Stimulated activated CD8-positive, alpha-beta memory T cell treated with anti-CD3 and anti-CD28 coated beads, Interleukin-7, amount 100 ng/mL, for 4 hours (primary cell): ENCODE results near the gene WSCD2.

Source experiments
- DNase-seq, 2 donors: peaks; one replicate each; pipeline ENCODE4 v3.0.0-alpha.2; 2020; ENCODE audit warnings: low read depth in 2 of 2

The WSCD2 gene

DNA sequence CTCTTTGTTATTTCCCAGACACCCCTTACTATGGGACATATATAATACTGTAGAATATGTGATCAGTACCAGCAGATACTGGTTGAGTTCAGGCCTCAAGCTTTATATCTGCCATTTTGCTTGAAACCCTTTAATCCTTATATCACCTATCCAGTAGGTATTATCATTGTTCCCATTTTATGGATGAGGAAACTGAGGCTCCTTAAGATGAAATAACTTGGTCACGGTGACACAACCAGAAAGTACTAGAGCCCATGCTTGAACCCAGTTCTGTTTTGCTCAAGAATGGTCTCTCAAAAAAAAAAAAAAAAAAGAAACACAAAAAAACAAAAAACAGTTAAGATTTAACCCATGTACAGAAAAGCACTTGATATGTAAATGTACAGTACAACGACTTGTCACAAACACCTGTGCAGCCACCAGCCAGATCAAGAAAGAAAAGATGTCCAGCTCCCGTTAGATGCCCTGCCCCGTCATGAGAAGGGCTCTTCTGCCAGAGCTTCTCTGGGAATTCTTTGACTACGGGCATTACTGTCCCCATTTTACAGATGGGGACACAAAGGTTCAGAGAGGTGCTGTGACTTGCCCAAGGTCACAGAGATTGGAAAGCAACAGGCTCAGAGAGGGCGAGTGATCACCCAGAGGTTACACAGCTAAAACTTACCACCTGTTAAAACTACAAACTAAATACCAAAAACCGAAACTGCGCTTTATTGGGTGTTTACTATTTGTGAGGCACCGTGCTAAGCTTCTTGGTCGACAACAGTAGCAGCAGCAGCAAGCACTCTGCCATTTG lies 669 bp upstream of the WSCD2 start:
- DNase-seq = no peak

DNA sequence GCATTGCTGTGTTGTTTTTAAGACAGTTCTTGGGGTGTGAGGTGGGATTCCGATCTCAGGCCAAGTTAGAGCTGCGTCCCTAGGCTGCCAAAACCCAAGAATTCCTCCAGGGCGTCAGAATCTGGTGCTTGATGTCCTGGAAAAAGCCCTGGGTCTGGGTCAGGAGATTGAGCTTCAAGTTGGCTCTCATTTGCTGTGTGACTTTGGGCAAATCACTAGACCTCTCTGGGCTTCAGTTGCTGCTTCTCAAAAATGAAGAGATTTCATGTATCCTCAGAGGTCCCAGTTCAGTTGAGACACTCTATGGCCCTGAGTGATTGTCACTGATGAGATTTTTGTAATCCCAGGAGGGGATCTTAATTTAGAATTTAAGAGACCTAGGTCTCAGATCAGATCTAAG lies 1.9 kb downstream of the WSCD2 start:
- no peak for DNase-seq

GRCh38 chr12:108131657-108132126 lies 2.6 kb downstream of the WSCD2 start:
- no peak for DNase-seq

GRCh38 chr12:108133482-108133881 lies 4.4 kb downstream of the WSCD2 start:
- DNase-seq = no peak

- no peak for DNase-seq
Observed at GRCh38 chr12:108134744-108135143, 5.7 kb downstream of the WSCD2 start.

DNA sequence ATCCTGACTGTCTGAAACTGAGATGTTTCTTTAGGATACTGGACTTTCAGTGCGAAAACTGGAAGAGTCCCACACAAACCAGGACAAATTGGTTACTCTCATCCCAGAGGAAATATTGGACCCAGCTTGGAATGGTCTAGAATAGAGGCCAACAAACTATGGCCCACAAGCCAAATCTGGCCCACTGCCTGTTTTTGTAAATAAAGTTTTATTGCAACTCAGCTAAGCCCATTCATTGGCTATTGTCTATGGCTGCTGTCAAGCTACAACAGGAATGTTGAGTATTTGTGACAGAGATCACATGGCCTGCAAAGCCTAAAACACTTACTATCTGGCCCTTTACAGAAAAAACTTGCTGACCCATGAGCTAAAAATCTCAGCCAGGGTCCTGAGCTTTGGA lies 6.5 kb downstream of the WSCD2 start:
- DNase-seq = no peak

GRCh38 chr12:108136697-108137096 lies 7.6 kb downstream of the WSCD2 start:
- DNase-seq = no peak

DNA sequence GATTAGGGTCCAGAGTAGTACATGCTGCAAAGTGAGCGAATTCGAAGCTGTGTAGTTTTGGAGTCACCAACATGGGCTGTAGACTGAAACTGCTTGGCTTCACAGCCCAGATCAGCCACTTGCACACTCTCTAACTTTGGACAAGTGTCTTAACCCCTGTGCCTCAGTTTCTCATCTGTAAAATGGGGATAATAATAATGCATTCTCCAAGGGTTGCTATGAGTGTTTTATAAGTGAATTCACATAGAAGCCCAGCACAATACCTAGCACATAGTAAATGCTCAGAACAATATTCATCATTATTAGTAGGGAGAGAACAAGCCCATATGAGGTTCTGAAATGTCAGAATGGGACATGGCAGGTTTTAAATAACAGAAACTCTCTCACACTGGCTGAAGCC lies 10.4 kb downstream of the WSCD2 start:
- DNase-seq = no peak

DNA sequence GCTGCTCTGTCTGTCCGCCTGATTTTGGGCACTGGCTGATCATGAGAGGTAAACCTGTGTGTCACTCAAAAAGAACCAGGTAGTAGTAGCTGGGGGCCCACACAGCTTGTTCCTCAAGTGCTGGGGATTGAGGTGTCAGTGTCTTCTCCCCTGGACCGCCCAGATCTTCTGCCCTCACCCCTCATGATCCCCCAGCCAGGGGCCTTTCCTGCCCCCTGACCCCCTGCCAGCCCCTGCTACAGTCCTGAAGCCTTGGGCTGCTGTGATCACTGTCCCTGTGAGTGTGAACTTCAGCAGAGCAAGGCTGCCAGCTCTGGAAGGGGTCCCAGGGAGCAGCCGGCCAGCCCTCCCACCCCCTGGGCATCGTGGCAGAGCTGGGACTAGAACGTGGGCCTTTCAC lies 11.4 kb downstream of the WSCD2 start:
- DNase-seq = no peak

- DNase-seq = no peak
Observed at GRCh38 chr12:108141600-108142130, 12.6 kb downstream of the WSCD2 start.

GRCh38 chr12:108143144-108143543 lies 14.1 kb downstream of the WSCD2 start:
- no peak for DNase-seq

- DNase-seq = no peak
Observed at GRCh38 chr12:108144080-108144479, 15.0 kb downstream of the WSCD2 start.

DNA sequence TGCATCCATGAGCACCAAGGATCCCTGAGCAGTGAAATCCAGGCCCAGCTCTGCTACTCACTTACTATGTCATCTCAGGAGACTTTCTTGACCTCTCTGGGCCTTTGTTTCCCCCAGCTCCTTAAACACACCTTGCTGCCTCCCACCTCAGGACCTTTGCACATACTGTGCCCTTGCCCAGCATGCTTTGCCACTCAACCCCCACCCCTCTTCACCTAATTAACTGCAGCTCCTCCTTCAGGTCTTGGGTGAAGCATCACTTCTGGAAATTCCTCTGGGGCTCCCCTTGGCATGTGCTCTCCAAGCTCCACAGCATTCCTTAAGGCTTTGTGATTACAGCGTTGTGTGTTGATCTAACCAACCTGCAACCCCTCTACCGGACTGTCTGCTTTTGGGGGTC lies 15.9 kb downstream of the WSCD2 start:
- no peak for DNase-seq

DNA sequence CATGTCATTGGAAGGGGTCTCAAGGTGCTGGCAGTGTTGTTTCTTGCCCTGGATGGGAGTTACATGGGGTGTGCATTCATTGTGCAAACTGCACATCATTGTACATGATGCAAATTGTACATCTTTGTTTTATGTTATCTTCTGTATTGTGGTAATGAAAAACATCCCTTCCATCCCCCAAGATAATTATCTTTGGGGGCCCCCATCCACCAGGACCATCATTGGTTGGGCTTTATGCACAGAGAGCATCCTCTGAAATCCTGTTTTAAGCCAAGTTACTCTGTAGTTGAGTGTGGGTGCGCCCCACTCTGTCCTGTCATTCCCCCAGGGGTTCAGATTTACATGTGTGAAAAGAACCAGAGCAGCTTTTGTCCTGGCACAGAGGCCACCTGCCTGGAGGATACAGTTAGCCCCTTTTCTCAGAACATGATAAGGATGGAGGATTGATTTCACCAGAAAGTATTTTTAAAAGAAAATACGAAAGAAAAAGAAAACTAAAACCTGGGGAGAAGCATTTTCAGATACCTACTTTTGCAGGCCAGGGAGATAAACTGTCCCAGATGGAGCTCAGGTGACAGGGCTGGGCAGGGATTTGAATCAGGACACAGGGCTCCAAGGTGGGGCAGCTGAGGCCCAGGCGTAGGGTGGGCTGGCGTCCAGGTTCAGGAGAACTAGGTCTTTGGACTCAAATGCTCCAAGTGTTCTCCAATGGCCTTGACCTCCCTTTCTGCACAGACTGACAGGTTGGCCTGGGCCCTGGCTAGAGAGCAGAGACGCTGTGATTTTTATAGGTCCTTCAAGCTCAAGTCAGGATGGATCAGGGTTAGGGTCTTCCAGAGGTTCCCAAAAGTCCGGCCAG lies 17.2 kb downstream of the WSCD2 start:
- no peak for DNase-seq

GRCh38 chr12:108147279-108147678 lies 18.2 kb downstream of the WSCD2 start:
- DNase-seq = no peak

DNA sequence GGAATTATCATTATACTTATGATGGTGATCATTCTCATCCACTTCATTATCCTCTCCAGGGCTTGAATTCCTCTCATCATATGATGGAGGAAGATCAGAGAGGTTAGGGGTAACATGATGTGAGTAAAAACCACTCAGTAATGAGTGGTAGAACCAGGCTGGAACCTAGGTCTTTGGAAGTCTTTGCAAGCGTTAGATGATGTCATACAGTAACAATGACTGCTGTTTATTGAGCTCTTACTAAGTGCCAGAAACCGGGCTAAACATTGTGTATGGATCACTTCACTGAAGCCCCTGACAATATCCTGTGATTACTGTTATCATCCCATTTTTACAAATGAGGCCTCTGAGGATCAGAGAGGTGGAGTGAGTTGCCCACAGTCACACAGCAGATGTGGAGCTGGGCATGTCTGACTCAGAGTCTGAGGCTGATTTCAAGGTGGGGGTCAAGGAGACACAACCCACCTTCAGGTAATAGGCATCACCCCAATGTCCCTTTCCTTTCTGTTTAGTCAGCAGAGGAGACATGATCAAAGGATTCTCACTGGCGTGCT lies 19.5 kb downstream of the WSCD2 start:
- DNase-seq = no peak

- no peak for DNase-seq
Observed at GRCh38 chr12:108150436-108150835, 21.3 kb downstream of the WSCD2 start.

DNA sequence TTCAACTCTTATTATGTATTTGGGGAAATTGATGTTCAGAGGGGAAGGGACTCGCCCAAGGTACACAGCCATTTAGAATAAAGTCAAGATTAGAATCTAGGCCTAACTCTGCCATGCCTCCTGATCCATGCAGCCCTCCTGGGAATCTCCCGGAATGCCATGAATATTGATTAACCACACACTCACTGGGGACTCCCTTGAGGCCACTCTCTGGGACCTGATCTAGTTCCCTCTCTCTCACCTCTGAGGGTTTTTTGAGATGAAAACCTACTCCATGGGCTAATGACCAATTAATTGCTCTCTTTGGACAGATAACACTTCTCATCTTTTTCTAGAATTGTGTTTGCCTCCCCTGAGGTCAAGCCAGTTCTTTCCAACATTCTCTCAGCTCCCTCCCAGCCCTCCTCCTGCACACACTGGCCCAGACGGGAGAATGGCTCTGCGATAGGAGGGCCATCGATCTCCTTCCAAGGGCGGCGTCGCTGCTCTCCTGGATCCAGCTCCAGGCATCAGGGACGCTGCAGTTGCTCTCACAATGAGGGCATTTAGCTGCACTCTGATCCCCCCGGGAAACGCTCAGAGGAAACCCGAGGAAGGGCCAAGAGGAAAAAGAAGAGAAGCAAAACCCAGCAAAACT lies 22.6 kb downstream of the WSCD2 start:
- no peak for DNase-seq

- no peak for DNase-seq
Observed at GRCh38 chr12:108152170-108152538, 23.1 kb downstream of the WSCD2 start.

GRCh38 chr12:108156717-108157116 lies 27.6 kb downstream of the WSCD2 start:
- no peak for DNase-seq

GRCh38 chr12:108157870-108158459 lies 28.9 kb downstream of the WSCD2 start:
- DNase-seq = no peak

DNA sequence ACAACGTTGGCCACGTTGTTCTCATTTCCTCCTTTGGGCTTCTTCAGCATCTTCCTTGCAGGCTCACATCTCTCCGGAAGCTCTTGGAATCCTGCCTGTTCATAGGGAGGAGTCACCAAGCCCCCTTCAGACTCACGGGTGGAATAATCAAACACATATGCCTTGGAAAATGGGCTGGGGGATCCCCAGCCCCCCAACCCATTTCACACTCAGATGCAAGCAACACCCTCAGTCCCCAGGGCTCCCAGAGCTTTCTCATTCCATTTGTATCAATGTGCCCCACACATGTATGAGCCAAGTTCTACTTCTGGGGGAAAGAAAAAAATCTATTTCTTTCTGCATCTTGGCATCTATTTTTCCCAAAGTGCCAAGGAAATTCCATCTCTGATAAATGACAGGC lies 33.1 kb downstream of the WSCD2 start:
- no peak for DNase-seq
